ENCODE results near the gene SNRNP48.

Gene SNRNP48, protein sequence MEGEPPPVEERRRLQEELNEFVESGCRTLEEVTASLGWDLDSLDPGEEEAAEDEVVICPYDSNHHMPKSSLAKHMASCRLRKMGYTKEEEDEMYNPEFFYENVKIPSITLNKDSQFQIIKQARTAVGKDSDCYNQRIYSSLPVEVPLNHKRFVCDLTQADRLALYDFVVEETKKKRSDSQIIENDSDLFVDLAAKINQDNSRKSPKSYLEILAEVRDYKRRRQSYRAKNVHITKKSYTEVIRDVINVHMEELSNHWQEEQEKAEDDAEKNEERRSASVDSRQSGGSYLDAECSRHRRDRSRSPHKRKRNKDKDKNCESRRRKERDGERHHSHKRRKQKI

DNA sequence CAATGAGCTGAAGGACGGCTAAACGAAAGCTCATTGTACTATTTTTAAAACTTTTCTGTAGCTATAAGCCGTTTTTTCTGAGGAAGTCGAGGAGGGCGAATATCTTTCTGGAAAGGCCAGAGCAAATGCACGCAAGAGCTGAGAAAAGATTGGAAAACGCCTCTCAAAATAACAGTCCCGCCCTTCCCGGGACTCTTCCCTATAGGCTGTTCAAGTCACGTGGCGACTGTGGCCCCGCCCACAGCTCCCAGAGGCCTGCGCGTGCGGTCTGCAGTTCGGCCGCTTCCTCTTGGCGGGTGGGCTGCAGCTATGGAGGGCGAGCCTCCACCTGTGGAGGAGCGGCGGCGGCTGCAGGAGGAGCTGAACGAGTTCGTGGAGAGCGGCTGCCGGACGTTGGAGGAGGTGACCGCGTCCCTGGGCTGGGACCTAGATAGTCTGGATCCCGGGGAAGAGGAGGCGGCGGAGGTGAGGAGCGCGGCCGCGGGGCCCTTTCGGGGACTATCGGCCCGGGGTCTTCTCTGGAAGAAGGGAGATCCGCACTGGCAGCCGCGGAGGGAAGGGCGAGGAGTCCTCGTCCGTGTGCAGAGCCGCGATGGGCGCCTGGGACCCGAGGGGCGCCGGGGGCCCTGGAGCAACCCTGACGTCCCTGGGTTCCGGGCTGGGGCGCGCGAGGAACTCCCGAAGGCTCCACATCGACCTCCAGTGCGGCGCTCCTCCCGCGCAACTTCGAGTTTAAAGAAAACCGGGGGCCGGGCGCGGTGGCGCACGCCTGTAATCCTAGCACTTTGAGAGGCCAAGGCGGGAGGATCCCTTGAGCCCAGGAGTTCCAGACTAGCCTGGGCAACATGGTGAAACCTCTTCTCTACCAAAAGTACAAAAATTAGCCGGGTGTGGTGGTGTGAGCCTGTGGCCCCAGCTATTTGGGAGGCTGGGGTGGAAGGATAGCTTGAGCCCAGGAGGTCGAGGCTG, at the start of gene SNRNP48:
TSS of gene SNRNP48 (plus strand) at position 250 of the 969 bp plus-strand sequence. CDS start at position 310, 60 bp downstream.
- DNase-seq (ENCODE audit: low spot score) = peak; percentile 95

DNA sequence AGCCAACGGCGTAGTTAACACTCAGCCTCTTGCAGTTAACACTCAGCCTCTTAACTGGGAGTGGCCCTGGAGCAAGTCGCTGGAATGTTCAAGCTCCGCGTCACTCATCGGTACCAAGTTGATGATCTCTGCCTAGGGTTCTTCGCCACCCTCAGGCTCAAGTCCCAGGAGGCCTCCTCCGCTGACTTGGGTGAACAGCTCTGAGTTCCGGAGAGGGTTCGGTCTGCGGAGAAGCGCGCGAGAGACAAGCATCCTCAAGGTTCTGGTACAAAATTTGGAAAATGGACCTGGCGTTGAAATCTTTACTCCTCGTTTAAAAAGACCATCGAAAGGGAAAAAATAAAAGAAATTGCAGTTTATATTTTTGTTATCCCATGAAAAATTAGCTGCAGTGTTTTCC, 49.4 kb upstream of the SNRNP48 start:
- DNase-seq (ENCODE audit: low spot score) = no peak

DNA sequence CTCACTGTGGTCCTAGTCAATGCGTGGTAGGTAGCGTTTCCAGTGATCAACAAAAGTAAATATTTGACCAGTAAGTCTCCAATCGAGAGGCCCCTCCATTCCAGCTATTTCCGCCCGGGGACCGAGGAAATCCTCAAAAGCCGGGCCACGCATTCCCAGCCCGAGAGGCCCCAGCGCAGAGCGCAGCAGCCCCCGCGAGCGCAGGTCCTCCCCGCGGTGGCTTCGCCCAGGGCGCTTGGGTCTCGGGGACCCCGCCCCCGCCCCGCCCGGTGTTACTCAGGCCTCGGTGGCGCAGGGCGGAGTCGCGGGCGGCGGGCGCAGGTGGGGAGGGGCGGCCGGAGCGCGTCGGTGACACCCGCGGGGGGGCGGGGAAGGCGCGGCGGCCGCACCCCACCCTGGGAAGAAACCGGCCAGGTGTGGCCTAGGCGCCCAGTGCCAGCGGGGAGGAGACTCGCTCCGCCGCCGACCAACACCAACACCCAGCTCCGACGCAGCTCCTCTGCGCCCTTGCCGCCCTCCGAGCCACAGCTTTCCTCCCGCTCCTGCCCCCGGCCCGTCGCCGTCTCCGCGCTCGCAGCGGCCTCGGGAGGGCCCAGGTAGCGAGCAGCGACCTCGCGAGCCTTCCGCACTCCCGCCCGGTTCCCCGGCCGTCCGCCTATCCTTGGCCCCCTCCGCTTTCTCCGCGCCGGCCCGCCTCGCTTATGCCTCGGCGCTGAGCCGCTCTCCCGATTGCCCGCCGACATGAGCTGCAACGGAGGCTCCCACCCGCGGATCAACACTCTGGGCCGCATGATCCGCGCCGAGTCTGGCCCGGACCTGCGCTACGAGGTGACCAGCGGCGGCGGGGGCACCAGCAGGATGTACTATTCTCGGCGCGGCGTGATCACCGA, 48.6 kb upstream of the SNRNP48 start, which contains the start of gene DSP:
TSS of gene DSP (plus strand) at position 497 of the 890 bp plus-strand sequence. CDS start at position 742, 245 bp downstream.
- peak; percentile 77 for DNase-seq (ENCODE audit: low spot score)

DNA sequence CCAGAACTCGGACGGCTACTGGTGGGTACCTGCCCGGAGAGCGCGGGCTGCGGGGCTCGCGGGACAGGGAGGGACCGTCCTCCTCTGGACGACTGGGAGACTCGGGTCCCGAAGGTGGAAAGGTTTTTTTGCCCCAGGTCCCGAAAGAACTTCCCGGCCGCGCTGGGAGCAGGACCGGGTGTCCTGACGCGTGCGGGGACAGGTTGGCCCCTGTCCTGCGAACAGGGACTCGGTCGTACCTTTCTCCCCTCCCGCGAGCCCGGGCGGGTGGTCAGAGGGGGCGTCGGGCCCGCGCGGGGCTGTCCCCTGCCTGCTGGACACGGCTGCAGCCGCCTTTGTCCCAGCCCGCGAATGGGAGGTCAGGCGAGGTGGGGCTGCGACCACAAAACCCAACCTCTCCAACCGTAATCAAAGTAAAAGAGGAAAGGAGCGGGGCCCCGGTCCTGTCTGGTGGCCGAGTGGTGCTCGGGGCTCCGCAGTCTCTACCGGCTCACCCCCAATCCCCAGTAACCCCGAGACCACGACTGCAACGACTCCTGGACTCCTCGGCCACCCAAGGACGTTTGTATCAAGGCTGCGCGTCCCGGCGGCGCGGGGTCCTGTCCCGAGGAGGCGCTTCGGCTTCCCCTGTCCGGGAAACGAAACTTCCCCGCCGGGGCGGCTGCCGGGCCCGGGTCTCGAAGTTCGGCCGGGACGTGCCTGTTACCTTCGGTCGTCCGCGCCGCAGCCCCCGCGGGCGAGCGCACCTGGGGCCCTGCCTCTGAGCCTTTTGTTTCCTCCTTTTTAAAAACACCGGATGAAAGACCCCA, 47.7 kb upstream of the SNRNP48 start:
- peak; percentile 58 for DNase-seq (ENCODE audit: low spot score)

DNA sequence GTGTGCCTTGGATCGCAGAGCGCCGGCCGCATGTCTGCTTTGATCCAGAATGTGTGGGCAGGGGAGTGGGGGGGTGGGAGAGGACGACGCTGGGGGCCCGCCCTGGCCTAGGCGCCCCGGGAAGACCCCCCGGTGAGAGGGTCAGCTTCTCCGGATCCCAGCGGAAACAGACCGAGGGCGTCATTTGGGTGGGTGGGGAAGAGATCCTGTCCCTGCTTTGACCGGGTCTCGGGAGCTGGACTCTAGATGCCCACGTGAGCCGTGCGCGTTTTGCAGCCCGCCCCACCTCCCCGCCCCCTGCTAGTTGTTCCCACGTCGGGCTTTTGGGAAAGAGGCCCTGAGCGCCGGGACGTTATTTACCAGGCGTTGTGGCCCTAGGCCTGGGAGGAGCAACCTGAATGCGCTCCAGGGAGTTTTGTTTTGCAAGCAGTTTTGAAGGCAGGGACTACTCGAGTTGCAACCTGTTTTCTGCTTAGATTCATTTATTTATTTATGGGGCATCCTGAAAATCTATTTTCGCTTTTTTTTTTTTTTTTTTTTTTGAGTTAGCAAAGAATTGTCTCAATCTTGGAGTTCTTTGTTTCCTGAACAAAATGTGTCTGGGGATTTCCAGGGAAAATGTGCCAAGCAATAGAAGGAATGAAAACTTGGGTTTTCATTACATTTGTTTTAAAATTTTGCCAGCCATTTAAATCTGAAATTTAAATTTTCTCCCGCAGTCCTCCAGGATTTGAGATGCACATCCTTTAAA, 46.9 kb upstream of the SNRNP48 start:
- peak; percentile 73 for DNase-seq (ENCODE audit: low spot score)

DNA sequence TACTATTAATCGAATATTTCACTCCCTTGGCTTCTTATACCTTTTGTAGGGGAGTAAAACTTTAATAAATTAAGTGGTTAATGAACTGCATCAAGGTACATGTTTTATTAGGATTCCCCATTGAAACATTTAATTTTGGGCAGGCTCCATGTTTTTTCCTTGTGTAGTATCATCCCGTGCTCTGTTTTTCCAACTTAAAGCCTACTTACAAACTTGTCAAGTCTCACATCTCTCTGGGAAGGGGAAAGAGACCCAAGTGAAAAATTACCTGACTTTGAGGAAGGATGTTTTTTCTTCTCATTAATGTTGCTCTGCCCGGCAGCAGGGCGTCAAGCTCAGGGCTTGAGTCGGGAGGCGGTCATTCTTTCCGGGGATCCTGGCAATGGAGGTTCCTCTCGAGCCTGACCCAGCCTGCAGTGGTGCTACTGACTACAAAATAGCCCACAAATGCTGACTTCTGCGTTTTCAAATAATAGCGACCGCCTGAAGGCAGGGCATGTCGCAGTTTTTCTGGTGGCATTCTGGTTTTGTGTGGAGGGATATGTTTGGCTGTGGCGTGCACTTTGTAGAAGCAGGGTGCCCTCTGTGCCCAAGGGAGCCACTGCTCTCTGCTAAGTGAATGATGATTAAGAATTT, 46.1 kb upstream of the SNRNP48 start:
- no peak for DNase-seq (ENCODE audit: low spot score)

DNA sequence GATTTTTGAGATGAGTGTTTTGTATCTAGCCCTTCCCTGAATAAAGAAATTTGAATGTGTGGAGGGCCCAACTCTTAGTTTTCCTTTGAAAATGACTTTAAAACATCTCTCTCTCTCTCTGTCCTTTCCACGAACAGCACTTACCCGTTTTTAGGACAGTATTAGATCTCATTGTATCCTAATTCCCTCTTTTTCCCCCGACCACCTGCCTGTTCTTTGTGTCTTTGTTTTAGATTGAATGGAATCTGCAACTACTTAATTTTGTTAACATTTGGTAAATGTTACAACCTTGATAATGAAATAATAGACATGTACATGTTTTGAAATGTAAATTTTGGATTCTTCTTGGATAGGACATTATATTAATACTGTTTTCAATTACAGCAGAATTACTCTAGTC, 45.4 kb upstream of the SNRNP48 start:
- no peak for DNase-seq (ENCODE audit: low spot score)

DNA sequence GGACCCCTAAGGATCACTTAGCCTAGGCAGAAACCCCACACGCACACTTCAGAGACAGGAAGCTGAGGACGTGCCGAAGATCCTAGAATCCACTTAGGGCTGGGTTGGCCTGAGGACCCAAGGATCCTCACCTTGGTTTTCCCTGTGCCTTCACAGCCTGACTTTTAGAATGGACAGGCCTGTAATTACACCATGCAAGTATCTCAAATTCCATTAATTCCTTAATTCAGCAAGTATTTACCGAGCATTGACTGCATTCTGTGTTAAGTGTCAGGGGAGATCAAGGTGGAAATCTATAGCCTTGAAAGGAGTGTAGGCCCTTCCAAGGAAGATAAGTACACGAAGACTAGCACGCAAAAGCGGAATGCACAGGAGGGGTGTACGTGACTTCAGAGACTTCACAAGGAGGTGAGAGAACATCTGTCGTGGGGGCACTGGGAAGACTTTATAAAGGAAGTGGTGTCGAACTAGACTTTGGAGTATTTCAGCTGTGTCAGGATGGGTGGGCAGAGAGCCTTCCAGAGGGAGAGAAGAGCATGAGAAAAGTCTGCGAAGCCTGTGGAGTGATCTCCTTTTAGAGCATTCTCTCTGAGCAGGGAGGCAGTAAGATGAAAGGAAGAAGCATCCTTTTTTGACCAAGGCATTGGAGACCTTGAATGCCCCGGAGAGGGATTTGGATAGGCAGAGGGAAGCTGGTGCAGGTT, 44.5 kb upstream of the SNRNP48 start:
- no peak for DNase-seq (ENCODE audit: low spot score)

DNA sequence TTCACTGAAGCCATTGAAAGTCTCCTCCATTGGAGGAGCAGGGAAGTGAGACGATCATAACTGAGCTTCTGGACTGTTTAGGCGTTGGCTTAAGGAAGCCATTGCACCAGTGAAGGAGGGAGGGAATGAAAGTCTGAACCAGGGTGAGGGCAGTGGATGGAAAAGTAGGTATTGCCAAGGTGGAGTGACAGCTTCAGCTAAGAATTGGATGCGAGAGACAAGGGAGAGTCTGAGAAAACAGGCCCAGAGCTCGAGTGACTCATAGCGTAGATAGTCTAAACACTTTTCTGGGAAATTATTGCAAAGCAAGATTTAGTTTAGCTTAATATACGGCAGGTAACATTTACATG, 44.0 kb upstream of the SNRNP48 start:
- DNase-seq (ENCODE audit: low spot score) = no peak

DNA sequence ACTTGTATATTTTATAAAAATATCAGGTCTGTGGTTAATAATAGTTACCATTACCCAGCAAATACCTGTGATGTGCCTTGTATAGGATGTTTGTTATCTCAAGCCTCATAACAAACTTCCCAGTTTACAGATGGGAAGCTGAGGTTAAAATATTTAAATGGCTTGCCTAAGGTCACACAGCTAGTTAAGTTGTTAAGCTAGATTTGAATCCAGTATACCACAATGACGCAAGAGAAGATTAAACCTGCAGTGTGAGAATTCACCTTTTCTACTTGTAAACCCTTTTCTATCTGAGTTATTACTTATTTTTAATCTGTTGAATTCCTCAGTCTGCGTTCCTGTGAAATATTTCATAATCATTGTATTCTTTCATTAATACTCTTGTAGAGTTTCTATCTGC, 43.6 kb upstream of the SNRNP48 start:
- DNase-seq (ENCODE audit: low spot score) = no peak

DNA sequence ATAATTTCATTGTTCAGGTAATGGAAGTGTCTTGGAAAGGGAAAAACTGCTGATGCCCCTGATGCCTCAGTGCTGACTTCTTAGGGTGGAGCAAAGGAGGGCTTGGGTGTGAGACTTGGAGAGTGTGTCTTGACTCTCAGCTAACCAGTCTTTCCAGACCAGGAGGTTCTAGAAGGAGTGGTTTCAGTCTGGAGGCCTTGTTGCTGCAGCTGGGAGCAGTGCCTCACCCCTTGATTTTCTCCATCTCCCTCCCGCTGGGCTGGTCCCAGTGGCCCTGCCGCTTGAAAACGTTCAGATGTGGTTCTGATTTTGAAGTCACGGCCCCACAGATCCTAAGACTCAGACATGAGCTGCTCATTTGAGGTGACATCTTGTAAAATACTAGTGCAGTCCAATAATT, 43.1 kb upstream of the SNRNP48 start:
- DNase-seq (ENCODE audit: low spot score) = no peak

DNA sequence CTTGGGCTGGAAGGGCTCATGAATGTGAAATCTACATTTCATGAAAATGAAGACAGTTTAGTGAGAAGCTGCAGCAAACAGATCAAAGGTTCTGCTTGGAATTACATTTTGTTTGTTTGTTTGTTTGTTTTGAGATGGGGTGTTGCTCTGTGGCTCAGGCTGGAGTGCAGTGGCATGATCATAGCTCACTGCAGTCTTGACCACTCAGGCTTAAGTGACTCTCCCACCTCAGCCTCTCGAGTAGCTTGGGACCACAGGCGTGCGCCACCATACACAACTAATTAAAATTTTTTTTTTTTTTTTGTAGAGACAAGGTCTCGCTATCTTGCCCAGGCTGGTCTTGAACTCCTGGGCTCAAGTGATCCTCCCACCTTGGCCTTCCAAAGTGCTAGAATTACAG, 42.7 kb upstream of the SNRNP48 start:
- DNase-seq (ENCODE audit: low spot score) = no peak

DNA sequence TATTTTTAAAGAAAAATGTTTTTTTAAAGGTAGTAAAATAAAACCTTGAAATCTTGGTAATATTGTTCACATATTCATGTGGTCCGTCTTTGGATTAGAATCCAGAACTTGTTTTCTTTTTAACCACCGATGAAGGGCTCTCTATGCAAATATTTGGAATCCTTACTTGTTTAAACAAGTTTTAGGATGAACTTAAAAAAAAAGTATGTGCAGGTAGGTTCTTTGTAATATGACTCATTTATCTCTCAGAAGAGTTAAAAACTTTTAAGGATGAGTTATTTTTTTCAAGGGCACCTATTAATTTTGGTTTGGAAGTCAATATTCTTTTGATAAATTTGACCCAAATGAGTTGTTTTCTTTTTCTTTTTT, 39.6 kb upstream of the SNRNP48 start:
- DNase-seq (ENCODE audit: low spot score) = no peak

DNA sequence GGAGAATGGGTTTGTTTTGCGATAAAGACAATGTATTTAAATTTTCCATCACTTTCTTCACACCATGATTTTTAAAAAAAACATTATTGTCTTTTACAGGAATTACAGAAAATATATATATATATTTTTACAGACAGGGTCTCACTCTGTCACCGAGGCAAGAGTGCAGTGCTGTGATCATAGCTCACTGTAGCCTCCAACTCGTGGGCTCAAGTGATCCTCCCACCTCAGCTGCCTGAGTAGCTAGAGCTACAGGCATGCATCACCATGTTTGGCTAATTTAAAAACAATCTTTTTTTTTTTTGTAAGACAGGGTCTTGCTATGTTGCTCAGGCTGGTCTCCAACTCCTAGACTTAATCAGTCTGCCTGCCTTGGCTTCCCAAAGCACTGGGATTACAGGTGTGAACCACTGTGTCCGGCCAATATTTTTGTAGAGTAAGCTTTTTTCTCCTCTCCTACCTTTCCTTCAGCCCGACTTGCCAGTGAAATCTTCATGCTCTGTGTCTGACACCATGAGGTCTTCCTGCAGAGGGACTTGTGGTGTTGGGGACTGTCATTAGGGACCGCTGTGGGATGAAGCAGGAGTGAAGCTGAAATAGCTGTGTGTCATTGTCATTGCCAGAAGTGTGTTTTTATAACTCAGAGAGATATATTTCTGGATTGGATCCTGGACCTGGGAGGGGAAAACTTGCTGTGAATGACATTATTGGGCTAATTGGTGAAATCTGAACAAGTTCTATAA, 35.3 kb upstream of the SNRNP48 start:
- DNase-seq (ENCODE audit: low spot score) = no peak

DNA sequence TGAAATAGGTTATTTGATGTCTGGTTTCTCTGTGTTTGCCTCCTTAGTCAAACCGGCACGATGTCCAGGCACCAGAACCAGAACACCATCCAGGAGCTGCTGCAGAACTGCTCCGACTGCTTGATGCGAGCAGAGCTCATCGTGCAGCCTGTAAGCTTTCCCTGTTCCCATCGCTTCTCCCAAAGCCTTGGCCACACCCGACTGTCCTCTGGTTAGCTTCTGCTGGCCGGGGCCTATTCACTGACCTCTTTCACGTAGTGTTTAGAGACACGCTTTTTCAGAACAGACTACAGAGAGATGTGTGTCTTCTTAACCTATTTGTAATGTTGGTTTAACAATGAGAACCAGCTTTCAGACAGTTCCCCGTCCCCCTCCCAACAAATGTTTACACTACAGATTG, 34.3 kb upstream of the SNRNP48 start:
- DNase-seq (ENCODE audit: low spot score) = no peak

DNA sequence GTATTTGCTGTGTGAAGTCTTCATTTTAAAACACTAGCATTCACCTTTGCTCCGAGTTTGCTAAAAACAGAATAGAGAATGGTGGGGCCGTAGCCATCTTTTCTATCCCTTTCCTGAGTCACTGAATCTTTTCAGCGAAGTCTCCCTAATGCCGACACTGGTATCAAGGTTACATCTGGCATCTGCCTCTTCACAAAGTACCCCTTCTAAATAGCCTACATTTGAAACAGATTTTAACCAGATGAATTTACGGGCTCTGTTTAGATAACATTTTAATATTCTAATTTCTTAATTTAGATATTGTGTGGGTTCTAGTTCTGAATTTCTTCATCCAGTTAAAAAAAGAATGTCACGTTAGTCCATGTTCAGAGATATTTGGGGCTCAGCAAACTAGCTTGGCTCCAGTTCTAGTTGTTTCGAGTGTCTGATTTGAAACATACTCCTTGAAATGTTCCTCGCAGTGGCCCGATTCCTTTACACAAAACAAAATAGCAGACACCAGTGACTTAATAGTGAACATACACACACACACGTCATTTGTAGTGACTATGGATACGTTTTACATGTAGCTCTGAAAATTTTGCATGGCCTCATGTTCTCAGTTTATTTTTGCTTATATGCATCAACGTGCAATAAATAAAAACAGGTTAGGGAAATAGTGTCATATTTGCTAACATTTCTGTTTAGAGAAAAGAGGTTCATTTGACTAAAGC, 33.4 kb upstream of the SNRNP48 start:
- DNase-seq (ENCODE audit: low spot score) = no peak

DNA sequence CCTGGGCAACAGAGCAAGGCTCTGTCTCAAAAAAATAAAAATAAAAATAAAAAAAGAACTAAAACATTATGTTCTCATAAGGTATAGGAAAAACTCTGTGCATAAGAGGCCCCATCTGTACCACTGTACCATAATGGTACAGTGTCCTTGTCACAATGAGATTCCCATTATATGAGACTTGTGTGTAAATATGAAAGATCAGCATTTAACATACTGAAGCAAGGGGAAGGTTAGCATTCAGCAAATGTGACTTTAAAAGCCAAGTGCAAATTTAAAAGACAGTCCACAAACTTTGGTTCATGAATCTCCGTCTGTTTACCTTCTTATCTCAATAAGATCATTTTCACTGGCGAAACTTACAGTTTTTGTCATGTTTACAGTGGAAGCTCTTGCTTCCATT, 32.3 kb upstream of the SNRNP48 start:
- DNase-seq (ENCODE audit: low spot score) = no peak

DNA sequence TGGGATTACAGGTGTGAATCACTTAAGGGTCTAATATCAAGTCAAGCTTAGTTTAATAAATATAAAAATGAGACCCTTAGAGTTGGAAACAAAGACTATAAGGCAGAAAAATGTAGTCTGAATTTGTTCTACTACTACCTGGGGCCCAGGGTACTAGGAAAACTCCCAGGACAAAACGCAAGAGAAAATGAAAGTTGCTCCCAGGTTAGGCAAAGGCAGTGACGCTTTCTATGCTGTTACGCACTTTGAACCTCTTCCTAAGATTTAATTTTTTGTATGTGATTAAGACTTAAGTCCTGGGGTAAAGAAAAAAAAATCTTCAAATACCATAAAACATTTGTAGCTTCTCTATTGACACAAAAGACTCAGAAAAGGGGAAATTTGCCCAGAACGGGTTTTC, 31.2 kb upstream of the SNRNP48 start:
- no peak for DNase-seq (ENCODE audit: low spot score)

All from iPS-NIHi11 (cell line).